Thoracic aorta (tissue), 2 donors: ENCODE data around the gene EMP2. TPM values are rescaled to one million over a fixed set of nuclear protein-coding genes. Genes with fewer than 3 reads are reported as not detected.

Source experiments
- ATAC-seq: fragments of 150-250 bp; one replicate; pipeline ENCODE4 v1.8.0; 2017; ENCODE audit warnings: low read depth; ENCODE audit not compliant: insufficient number of reproducible peaks, low FRiP score
- DNase-seq: peaks from one replicate; pipeline ENCODE4 v3.0.0-alpha.2; 2020; ENCODE audit warnings: low spot score
- H3K27ac ChIP-seq, 2 donors: fragments of 200-600 bp; sonication (generic); 1 replicate in 1 of 2; 2 replicates in 1 of 2; pipeline ENCODE4 v1.5.1; 2016; ENCODE audit warnings: mild to moderate bottlenecking in 2 of 2, moderate library complexity in 2 of 2
- H3K27me3 ChIP-seq: fragments of 200-600 bp; sonication (generic); replicated peaks from 2 replicates; pipeline ENCODE4 v1.6.0; 2016; ENCODE audit warnings: mild to moderate bottlenecking; ENCODE audit not compliant: insufficient read depth
- H3K36me3 ChIP-seq: fragments of 200-600 bp; sonication (generic); one replicate; pipeline ENCODE4 v1.5.1; 2016
- H3K4me1 ChIP-seq, 2 donors: fragments of 200-600 bp; sonication (generic); 1 replicate in 1 of 2; 2 replicates in 1 of 2; pipeline versions ENCODE4 v1.5.1 to v1.6.0; 2016; ENCODE audit warnings: low read depth in 2 of 2, mild to moderate bottlenecking in 1 of 2; ENCODE audit not compliant: control insufficient read depth in 1 of 2
- H3K4me3 ChIP-seq: fragments of 200-600 bp; sonication (generic); 2 replicates; pipeline ENCODE4 v1.5.1; 2016; ENCODE audit warnings: mild to moderate bottlenecking
- H3K9me3 ChIP-seq: fragments of 200-600 bp; sonication (generic); 2 replicates; pipeline ENCODE4 v1.5.1; 2016
- CTCF ChIP-seq: fragments of 200-600 bp; sonication (generic); IDR thresholded peaks from one replicate; pipeline ENCODE4 v1.5.1; 2019; ENCODE audit warnings: antibody characterized with exemption
- total RNA-seq, 2 donors: library from RNA; depleted of rRNA; stranded (reverse); fragments of >200 nt; gene quantifications; one replicate each; pipeline versions ENCODE4 v1.1.0 to v1.2.3, GENCODE V29; 2016

Gene EMP2
- total RNA-seq, 2 donors from 2014 or later: 84.7 to 110 TPM

- peaks cover 46% of the 10 kb centered on the region for H3K36me3 ChIP-seq
- no peak for ATAC-seq
Measured at GRCh38 chr16:10530685-10531084, 49.7 kb downstream of the EMP2 start.

DNA sequence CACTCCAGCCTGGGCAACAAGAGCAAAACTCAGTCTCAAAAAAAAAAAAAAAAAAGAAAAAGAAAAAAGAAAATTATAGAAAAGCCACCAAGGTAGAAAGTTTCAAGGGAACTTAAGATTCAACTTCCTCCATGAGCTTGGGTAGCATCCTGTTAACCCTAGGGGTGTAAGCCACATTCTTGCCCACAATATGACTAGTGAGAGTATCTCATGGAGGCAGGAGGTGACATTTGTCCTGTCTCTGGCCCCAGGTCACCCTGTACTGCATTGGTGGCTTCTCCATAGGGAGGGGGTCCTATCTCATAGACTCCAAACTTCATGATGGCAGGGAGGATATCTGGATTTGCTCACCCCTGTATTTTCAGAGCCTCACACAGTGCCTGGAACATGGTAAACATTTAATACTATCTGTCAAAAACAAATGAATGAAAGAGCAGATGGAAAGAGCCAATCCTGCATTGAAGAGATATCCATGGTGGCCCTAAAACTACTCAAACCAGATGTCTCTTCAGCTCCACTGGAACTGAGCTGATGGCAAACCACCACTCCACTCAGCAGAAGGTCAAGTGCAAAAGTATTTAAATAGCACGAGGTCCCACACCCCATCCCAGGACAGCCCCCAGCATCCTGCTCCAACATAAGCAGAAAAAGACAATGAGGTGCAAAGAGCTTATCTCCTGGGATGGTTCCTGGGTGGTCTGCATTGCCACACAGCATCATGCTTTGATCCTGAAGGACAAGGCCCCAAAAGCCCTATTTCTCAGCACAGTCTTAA, 50.3 kb downstream of the EMP2 start:
- DNase-seq: no peak
- H3K36me3 ChIP-seq: peaks cover 48% of the 10 kb centered on the region
- H3K27ac ChIP-seq: no peak overlapping the region
- no peak for ATAC-seq
- no peak for TF ChIP-seq CTCF
- H3K9me3 ChIP-seq: no peaks in the 10 kb centered on the region
- H3K4me3 ChIP-seq: no peak overlapping the region
- no peaks in the 10 kb centered on the region for H3K27me3 ChIP-seq
- H3K4me1 ChIP-seq: no peaks in the 10 kb centered on the region

More at GRCh38 chr16:10530685-10531084, 49.7 kb downstream of the EMP2 start:
- no peaks in the 10 kb centered on the region for H3K9me3 ChIP-seq
- TF ChIP-seq CTCF: no peak
- H3K4me1 ChIP-seq: no peaks in the 10 kb centered on the region
- no peak for DNase-seq
- no peaks in the 10 kb centered on the region for H3K27me3 ChIP-seq
- no peak overlapping the region for H3K4me3 ChIP-seq
- no peak overlapping the region for H3K27ac ChIP-seq

DNA sequence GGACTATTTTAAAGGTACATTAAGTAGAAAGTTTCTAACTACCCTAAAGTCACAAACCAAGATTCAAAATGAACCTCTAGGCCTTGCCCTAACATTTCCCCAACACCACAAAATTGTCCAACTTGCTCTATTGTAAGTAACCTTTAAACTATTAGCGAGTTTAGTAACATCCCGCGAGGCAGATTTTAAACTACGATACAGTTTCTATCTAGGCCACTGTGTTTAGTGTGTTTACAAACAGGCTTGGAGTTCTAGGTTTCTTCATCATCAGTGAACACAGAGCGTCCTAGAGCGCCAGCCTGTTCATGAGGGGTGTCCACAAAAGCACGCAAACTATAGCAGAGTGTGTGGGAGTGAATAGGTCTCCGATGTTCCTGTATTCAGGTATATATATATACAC, 51.8 kb downstream of the EMP2 start:
- TF ChIP-seq CTCF: no peak
- Histone ChIP-seq H3K4me3 (no peak overlapping the region), H3K36me3 (peaks cover 50% of the 10 kb centered on the region), H3K27ac (no peak overlapping the region), H3K9me3 (no peaks in the 10 kb centered on the region), H3K27me3 (no peaks in the 10 kb centered on the region), H3K4me1 (no peaks in the 10 kb centered on the region)
- ATAC-seq (no peak), DNase-seq (no peak)

- Histone ChIP-seq H3K27me3 (no peaks in the 10 kb centered on the region), H3K9me3 (no peaks in the 10 kb centered on the region), H3K36me3 (peaks cover 37% of the 10 kb centered on the region), H3K4me1 (no peaks in the 10 kb centered on the region), H3K4me3 (no peak overlapping the region), H3K27ac (no peak overlapping the region)
- TF ChIP-seq CTCF: no peak
- ATAC-seq: no peak
- no peak for DNase-seq
Measured at GRCh38 chr16:10526962-10527361, 53.4 kb downstream of the EMP2 start.

DNA sequence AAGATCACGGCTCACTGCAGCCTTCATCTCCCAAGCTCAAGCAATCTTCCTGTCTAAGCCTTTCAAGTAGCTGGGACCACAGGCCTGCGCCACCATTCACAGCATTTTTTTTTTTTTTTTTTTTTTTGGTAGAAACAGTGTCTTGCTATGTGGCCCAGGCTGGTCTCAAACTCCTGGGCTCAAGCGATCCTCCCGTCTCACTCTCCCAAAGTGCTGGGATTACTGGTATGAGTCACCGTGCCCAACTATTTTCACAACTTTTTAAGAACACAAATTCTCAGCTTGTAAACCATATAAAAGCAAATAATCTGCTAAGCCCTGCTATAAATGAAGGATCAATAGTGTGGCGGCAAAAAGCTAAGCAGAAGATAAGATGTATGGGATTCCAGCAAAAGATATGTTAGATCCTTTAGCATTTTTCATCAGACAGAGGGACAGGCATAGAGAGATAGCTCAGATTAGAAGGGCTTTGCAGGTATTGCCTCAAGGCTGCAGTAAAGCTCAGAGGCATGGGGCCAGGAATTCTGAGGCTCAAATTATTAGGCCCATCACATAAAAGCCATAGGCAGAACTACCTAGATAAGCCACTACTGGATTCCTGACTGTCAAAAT, 55.1 kb downstream of the EMP2 start:
- Histone ChIP-seq H3K4me3 (no peak overlapping the region), H3K27me3 (no peaks in the 10 kb centered on the region), H3K27ac (no peak overlapping the region), H3K4me1 (no peaks in the 10 kb centered on the region), H3K36me3 (peaks cover 27% of the 10 kb centered on the region), H3K9me3 (no peaks in the 10 kb centered on the region)
- no peak for ATAC-seq
- no peak for DNase-seq
- no peak for TF ChIP-seq CTCF
